ENCODE measurements around the gene NDUFA11. TPM values are rescaled to one million over a fixed set of nuclear protein-coding genes. Genes with fewer than 3 reads are reported as not detected.
"Not testable (repeated sequence)": the region's sequence is repeated elsewhere in the genome, so short reads cannot be mapped to it uniquely, and the experiment has no call there.

Gene NDUFA11
- total RNA-seq, 1 donor = 265 TPM

DNA sequence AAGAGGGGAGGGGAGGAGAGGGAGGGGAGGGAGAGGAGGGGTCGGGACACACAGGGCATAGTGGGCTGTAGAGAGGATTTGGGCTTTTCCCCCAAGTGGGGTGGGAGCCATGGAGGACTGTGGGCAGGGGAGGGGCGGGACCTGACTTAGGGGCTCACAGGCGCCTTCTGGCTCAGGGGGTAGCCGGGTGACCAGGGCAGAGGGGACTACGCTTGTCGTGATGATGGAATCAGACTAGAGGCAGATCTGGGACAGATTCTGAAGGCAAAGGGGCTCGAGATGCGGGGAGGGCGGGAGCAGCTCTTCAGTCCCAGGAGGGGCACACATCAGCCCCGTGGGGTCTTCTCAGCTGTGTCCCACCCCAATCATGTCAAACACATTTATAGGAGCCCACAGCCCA lies 13.5 kb downstream of the NDUFA11 start:
- TF ChIP-seq, protein P1, sequence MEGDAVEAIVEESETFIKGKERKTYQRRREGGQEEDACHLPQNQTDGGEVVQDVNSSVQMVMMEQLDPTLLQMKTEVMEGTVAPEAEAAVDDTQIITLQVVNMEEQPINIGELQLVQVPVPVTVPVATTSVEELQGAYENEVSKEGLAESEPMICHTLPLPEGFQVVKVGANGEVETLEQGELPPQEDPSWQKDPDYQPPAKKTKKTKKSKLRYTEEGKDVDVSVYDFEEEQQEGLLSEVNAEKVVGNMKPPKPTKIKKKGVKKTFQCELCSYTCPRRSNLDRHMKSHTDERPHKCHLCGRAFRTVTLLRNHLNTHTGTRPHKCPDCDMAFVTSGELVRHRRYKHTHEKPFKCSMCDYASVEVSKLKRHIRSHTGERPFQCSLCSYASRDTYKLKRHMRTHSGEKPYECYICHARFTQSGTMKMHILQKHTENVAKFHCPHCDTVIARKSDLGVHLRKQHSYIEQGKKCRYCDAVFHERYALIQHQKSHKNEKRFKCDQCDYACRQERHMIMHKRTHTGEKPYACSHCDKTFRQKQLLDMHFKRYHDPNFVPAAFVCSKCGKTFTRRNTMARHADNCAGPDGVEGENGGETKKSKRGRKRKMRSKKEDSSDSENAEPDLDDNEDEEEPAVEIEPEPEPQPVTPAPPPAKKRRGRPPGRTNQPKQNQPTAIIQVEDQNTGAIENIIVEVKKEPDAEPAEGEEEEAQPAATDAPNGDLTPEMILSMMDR (IDR thresholded peaks at IDR 0.05; ENCODE audit: extremely low read depth, low read depth, low read length) = no peak
- peaks cover 10% of the 10 kb centered on the region for H4K20me1 ChIP-seq (ENCODE audit: insufficient read depth, low read length)
- H3K79me2 ChIP-seq (ENCODE audit: insufficient read depth, low read length) = no peaks in the 10 kb centered on the region
- H3K4me1 ChIP-seq (ENCODE audit: insufficient read depth, low read length) = peaks cover 4% of the 10 kb centered on the region
- no peaks in the 10 kb centered on the region for H3K36me3 ChIP-seq (ENCODE audit: insufficient read depth, low read length)
- H3K4me3 ChIP-seq (ENCODE audit: insufficient read depth, low read length) = no peak overlapping the region
- peaks cover 24% of the 10 kb centered on the region for H3K27me3 ChIP-seq (ENCODE audit: insufficient read depth, low read length)
- no peak overlapping the region for H3K27ac ChIP-seq (ENCODE audit: low read depth, low read length)
- H3K4me2 ChIP-seq (ENCODE audit: insufficient read depth, low read length) = no peak overlapping the region
- DNase-seq (ENCODE audit: insufficient read length, low spot score, missing footprints) = peak; percentile 88
- H3K9me3 ChIP-seq (ENCODE audit: low read depth, low read length) = no peaks in the 10 kb centered on the region
- H2AFZ ChIP-seq (ENCODE audit: low read length) = no peak overlapping the region

DNA sequence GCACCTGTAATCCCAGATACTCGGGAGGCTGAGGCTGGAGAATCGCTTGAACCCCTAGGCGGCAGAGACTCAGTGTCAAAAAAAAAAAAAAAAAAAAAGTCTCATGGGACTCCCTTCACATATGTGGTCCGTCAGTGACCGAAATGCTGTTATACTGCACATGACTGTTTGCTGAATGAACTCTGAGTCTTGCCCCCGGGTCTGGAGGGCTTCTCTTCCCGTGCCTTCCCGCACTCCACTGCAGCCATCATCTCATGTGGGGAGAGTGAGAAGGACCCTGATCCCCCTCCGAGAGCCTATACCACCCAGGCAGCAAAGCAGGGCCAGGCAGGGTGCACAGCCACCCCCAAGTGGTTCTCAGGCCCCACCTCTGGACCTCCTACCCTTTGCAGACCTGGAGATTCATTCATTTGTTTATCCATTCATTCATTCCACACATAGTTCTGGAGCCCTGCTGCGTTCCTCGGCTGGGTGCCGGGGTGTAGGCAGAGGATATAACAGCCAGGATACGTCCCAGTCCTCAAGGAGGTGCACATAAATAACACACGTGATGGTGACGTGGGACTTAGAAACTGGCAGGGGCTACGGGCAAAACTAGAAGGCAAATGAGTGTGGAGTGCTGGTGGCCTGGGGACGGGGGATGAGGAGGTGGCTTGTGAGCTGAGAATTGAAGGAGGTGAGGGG lies 14.2 kb downstream of the NDUFA11 start:
- Histone ChIP-seq H3K27ac (ENCODE audit: low read depth, low read length) (no peak overlapping the region), H3K4me3 (ENCODE audit: insufficient read depth, low read length) (no peak overlapping the region), H3K27me3 (ENCODE audit: insufficient read depth, low read length) (peaks cover 24% of the 10 kb centered on the region), H4K20me1 (ENCODE audit: insufficient read depth, low read length) (peaks cover 7% of the 10 kb centered on the region), H3K4me1 (ENCODE audit: insufficient read depth, low read length) (peaks cover 4% of the 10 kb centered on the region), H3K79me2 (ENCODE audit: insufficient read depth, low read length) (no peaks in the 10 kb centered on the region), H2AFZ (ENCODE audit: low read length) (no peak overlapping the region), H3K9me3 (ENCODE audit: low read depth, low read length) (no peaks in the 10 kb centered on the region), H3K36me3 (ENCODE audit: insufficient read depth, low read length) (no peaks in the 10 kb centered on the region), H3K4me2 (ENCODE audit: insufficient read depth, low read length) (no peak overlapping the region)
- TF ChIP-seq, protein P1 (IDR thresholded peaks at IDR 0.05; ENCODE audit: extremely low read depth, low read depth, low read length) = no peak
- DNase-seq (ENCODE audit: insufficient read length, low spot score, missing footprints) = peak; percentile 83

DNA sequence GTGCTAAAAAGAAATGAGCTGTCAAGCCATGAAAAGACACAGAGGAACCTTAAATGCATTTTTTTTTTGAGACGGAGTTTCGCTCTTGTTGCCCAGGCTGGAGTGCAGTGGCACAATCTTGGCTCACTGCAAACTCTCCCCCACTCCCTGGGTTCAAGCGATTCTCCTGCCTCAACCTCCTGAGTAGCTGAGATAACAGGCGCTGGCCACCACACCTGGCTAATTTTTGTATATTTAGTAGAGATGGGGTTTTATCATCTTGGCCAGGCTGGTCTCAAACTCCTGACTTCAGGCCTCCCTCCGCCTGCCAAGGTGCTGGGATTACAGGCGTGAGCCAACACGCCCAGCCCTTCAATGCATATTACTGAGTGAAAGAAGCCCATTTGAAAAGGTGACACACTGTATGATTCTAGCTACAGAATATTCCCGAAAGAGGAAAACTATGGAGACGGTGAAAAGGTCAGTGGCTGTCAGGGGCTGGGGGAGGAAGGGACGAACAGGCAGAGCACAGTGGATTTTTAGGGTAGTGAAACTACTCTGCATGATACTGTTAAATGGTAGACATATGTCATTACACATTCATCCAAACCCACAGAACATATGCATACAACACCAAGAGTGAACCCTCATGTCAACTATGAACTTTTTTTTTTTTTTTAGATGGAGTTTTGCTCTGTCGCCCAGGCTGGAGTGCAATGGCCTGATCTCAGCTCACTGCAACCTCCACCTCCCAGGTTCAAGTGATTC lies 19.4 kb downstream of the NDUFA11 start:
- H3K4me2 ChIP-seq (ENCODE audit: insufficient read depth, low read length); H3K36me3 ChIP-seq (ENCODE audit: insufficient read depth, low read length); H3K9me3 ChIP-seq (ENCODE audit: low read depth, low read length); H3K27me3 ChIP-seq (ENCODE audit: insufficient read depth, low read length); H3K4me3 ChIP-seq (ENCODE audit: insufficient read depth, low read length); H3K79me2 ChIP-seq (ENCODE audit: insufficient read depth, low read length); H4K20me1 ChIP-seq (ENCODE audit: insufficient read depth, low read length); H3K4me1 ChIP-seq (ENCODE audit: insufficient read depth, low read length); H2AFZ ChIP-seq (ENCODE audit: low read length); H3K27ac ChIP-seq (ENCODE audit: low read depth, low read length): not testable (repeated sequence)
- peak; percentile 2 for DNase-seq (ENCODE audit: insufficient read length, low spot score, missing footprints)

DNA sequence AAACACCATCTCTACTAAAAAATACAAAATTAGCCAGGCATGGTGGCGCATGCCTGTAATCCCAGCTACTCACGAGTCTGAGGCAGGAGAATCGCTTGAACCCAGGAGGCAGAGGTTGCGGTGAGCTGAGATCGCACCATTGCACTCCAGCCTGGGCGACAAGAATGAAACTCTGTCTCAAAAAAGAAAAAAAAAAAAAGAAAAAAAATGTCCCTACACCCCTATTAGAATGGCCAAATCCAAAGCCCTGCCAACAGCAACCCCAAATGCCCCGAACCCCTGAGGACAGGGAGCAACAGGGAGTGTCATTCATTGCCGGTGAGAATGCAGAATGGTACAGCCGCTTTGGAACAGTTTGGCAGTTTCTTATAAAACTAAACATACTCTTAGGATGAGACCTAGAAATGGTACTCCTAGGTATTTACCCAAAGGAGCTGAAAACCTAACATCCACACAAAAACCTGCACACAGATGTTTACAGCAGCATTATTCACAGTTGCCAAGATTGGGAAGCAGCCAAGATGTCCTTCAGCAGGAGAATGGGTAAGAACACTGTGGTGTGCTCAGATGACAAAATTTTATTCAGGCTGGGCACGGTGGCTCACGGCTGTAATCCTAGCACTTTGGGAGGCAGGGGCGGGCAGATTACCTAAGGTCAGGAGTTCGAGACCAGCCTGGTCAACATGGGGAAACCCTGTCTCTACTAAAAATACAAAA lies 20.3 kb downstream of the NDUFA11 start:
- H3K4me3 ChIP-seq (ENCODE audit: insufficient read depth, low read length); H3K9me3 ChIP-seq (ENCODE audit: low read depth, low read length); H3K36me3 ChIP-seq (ENCODE audit: insufficient read depth, low read length); H3K27me3 ChIP-seq (ENCODE audit: insufficient read depth, low read length); H2AFZ ChIP-seq (ENCODE audit: low read length); H4K20me1 ChIP-seq (ENCODE audit: insufficient read depth, low read length); H3K4me2 ChIP-seq (ENCODE audit: insufficient read depth, low read length); H3K27ac ChIP-seq (ENCODE audit: low read depth, low read length); H3K79me2 ChIP-seq (ENCODE audit: insufficient read depth, low read length); H3K4me1 ChIP-seq (ENCODE audit: insufficient read depth, low read length): not testable (repeated sequence)
- DNase-seq (ENCODE audit: insufficient read length, low spot score, missing footprints) = peak; percentile 26
